GM21723 (cell line): Measurements from ENCODE around the gene PDE3A.
"Not testable (repeated sequence)": the region's sequence is repeated elsewhere in the genome, so short reads cannot be mapped to it uniquely, and the experiment has no call there.

Source experiments
- ATAC-seq: cut with Tn5 transposase; IDR thresholded peaks from one replicate; pipeline ENCODE4 v1.9.1; 2021; ENCODE audit warnings: mild to moderate bottlenecking, moderate library complexity; ENCODE audit not compliant: unreplicated experiment

Gene PDE3A

GRCh38 chr12:20368114-20368650 lies at the start of gene PDE3A:
TSS of gene PDE3A (plus strand) at chr12:20368537. CDS start at chr12:20369285, 748 bp downstream.
- no peak for ATAC-seq

GRCh38 chr12:20319366-20319765 lies 49.0 kb upstream of the PDE3A start:
- ATAC-seq: no peak

- ATAC-seq: no peak
Observed at GRCh38 chr12:20320552-20320951, 47.8 kb upstream of the PDE3A start.

- not testable (repeated sequence) for ATAC-seq
Observed at GRCh38 chr12:20330826-20331505, 37.4 kb upstream of the PDE3A start.

GRCh38 chr12:20339060-20339459 lies 29.3 kb upstream of the PDE3A start:
- no peak for ATAC-seq

- no peak for ATAC-seq
Observed at GRCh38 chr12:20342111-20342510, 26.2 kb upstream of the PDE3A start.

GRCh38 chr12:20345866-20346265 lies 22.5 kb upstream of the PDE3A start:
- ATAC-seq: no peak

- ATAC-seq: no peak
Observed at GRCh38 chr12:20350026-20350425, 18.3 kb upstream of the PDE3A start.

GRCh38 chr12:20350495-20350894 lies 17.8 kb upstream of the PDE3A start:
- no peak for ATAC-seq

- ATAC-seq: no peak
Observed at GRCh38 chr12:20351406-20351805, 16.9 kb upstream of the PDE3A start.

- no peak for ATAC-seq
Observed at GRCh38 chr12:20356048-20356447, 12.3 kb upstream of the PDE3A start.

GRCh38 chr12:20360407-20360806 lies 7.9 kb upstream of the PDE3A start:
- ATAC-seq: no peak

- ATAC-seq: no peak
Observed at GRCh38 chr12:20361416-20361815, 6.9 kb upstream of the PDE3A start.

- no peak for ATAC-seq
Observed at GRCh38 chr12:20364501-20364900, 3.8 kb upstream of the PDE3A start.

- ATAC-seq: no peak
Observed at GRCh38 chr12:20366776-20367409, 1.4 kb upstream of the PDE3A start.

- ATAC-seq: no peak
Observed at GRCh38 chr12:20367583-20368113, 689 bp upstream of the PDE3A start.

GRCh38 chr12:20368651-20369304 lies 441 bp downstream of the PDE3A start:
- no peak for ATAC-seq

- ATAC-seq: no peak
Observed at GRCh38 chr12:20369305-20370013, 1.1 kb downstream of the PDE3A start.

- no peak for ATAC-seq
Observed at GRCh38 chr12:20370014-20370386, 1.7 kb downstream of the PDE3A start.

GRCh38 chr12:20370866-20371519 lies 2.7 kb downstream of the PDE3A start:
- no peak for ATAC-seq
